ENCODE results near the gene PLA2G10. TPM values are rescaled to one million over a fixed set of nuclear protein-coding genes. Genes with fewer than 3 reads are reported as not detected.
A peak's percentile ranks its signal among the peaks of the same experiment; 100 is the strongest.

Gene PLA2G10
- total and polyA plus RNA-seq, 9 of the 15 experiments (the other 6 are each of a cell fraction or from before 2014, with no cell fraction given) = not detected

- TF ChIP-seq FOXO4 (CRISPR knock-in tag; IDR thresholded peaks at IDR 0.05) (no peak), CTBP1 (IDR thresholded peaks at IDR 0.05; ENCODE audit: borderline replicate concordance) (peak; percentile 52; the same call in 1 of the 2 replicates), TAF9B (IDR thresholded peaks at IDR 0.05; ENCODE audit: partially characterized antibody) (no peak), STAT5A (IDR thresholded peaks at IDR 0.05; ENCODE audit: borderline replicate concordance, low read length) (no peak), NR1H2 (CRISPR knock-in tag; IDR thresholded peaks at IDR 0.05) (no peak), RCOR1 (IDR thresholded peaks at IDR 0.05; ENCODE audit: borderline replicate concordance in 1 of 2, low read depth in 2 of 2, low read length in 2 of 2) (peak in 1 of 2 experiments; percentile 36; a peak in 1 of 4 replicates), U2AF2 (optimal IDR thresholded peaks at IDR 0.05; ENCODE audit: low read depth, low read length) (no peak), CREM (IDR thresholded peaks at IDR 0.05; ENCODE audit: low read depth) (0 out of 2 replicates have a peak, but pooled peaks have one; percentile 15), ZEB2 (IDR thresholded peaks at IDR 0.05) (no peak), NBN (IDR thresholded peaks at IDR 0.05; ENCODE audit: low read depth) (no peak), RAD51 (IDR thresholded peaks at IDR 0.05; ENCODE audit: borderline replicate concordance, low read depth) (no peak), DEAF1 (CRISPR knock-in tag; IDR thresholded peaks at IDR 0.05) (no peak), PBX2 (CRISPR knock-in tag; IDR thresholded peaks at IDR 0.05; ENCODE audit: low read depth) (no peak), PBX2 (tag; conservative IDR thresholded peaks at IDR 0.05; ENCODE audit: low read depth) (peak; percentile 60; the same call in 1 of the 2 replicates), POLR2A (conservative IDR thresholded peaks at IDR 0.05) (peak; percentile 39)
These were observed 36.0 kb downstream of the PLA2G10 start (continued) for GRCh38 chr16:14658063-14658462.
